CD1c-positive myeloid dendritic cell (primary cell): ENCODE data around the gene ITFG2.

Experiments used
- DNase-seq: peaks from one replicate; pipeline ENCODE4 v3.0.0-alpha.2; 2016; ENCODE audit errors: extremely low spot score

ITFG2 gene

GRCh38 chr12:2795291-2796186 lies 16.9 kb upstream of the ITFG2 start:
- peak; percentile 62 for DNase-seq

- peak; percentile 19 for DNase-seq
These were observed 16.2 kb upstream of the ITFG2 start for GRCh38 chr12:2796187-2796666.

- DNase-seq: no peak
These were observed 14.6 kb upstream of the ITFG2 start for GRCh38 chr12:2797721-2798418.

- DNase-seq: no peak
These were observed 12.4 kb upstream of the ITFG2 start for GRCh38 chr12:2800046-2800570.

- DNase-seq: no peak
These were observed 11.3 kb upstream of the ITFG2 start for GRCh38 chr12:2801044-2801783.

- no peak for DNase-seq
These were observed 8.7 kb upstream of the ITFG2 start for GRCh38 chr12:2803635-2804392.

- DNase-seq: no peak
These were observed 7.9 kb upstream of the ITFG2 start for GRCh38 chr12:2804393-2805142.

GRCh38 chr12:2805143-2805520 lies 7.3 kb upstream of the ITFG2 start:
- no peak for DNase-seq

- no peak for DNase-seq
These were observed 5.8 kb upstream of the ITFG2 start for GRCh38 chr12:2806700-2807099.

GRCh38 chr12:2811801-2812200 lies 667 bp upstream of the ITFG2 start:
- DNase-seq: no peak

GRCh38 chr12:2813214-2814185 lies 1.0 kb downstream of the ITFG2 start:
- DNase-seq: peak; percentile 71

- no peak for DNase-seq
These were observed 7.3 kb downstream of the ITFG2 start for GRCh38 chr12:2819810-2820209.

- no peak for DNase-seq
These were observed 8.0 kb downstream of the ITFG2 start for GRCh38 chr12:2820432-2820831.

GRCh38 chr12:2823483-2823882 lies 11.0 kb downstream of the ITFG2 start:
- no peak for DNase-seq

- no peak for DNase-seq
These were observed 12.1 kb downstream of the ITFG2 start for GRCh38 chr12:2824541-2824940.

GRCh38 chr12:2825132-2825531 lies 12.7 kb downstream of the ITFG2 start:
- DNase-seq: no peak

- DNase-seq: no peak
These were observed 13.6 kb downstream of the ITFG2 start for GRCh38 chr12:2826036-2826435.

GRCh38 chr12:2826721-2827515 lies 14.4 kb downstream of the ITFG2 start:
- DNase-seq: no peak

GRCh38 chr12:2829275-2829674 lies 16.8 kb downstream of the ITFG2 start:
- DNase-seq: no peak
